HG02885 (cell line): Measurements from ENCODE around the gene DAAM2.

Experiments used
- ATAC-seq: cut with Tn5 transposase; IDR thresholded peaks from one replicate; pipeline ENCODE4 v1.9.1; 2021; ENCODE audit warnings: mild to moderate bottlenecking; ENCODE audit not compliant: unreplicated experiment, poor library complexity

DAAM2 gene

GRCh38 chr6:39815356-39815755 lies 23.2 kb downstream of the DAAM2 start:
- ATAC-seq, result no peak

- ATAC-seq, result no peak
These were observed 24.6 kb downstream of the DAAM2 start for GRCh38 chr6:39816747-39817146.

- ATAC-seq, result no peak
These were observed 26.5 kb downstream of the DAAM2 start for GRCh38 chr6:39818695-39819094.

- ATAC-seq, result no peak
These were observed 27.1 kb downstream of the DAAM2 start for GRCh38 chr6:39819228-39819627.

GRCh38 chr6:39819676-39820075 lies 27.5 kb downstream of the DAAM2 start:
- no peak for ATAC-seq

- ATAC-seq, result no peak
These were observed 28.4 kb downstream of the DAAM2 start for GRCh38 chr6:39820553-39820952.

- ATAC-seq, result no peak
These were observed 29.0 kb downstream of the DAAM2 start for GRCh38 chr6:39821046-39821740.

GRCh38 chr6:39821742-39822532 lies 29.8 kb downstream of the DAAM2 start:
- ATAC-seq, result no peak

- no peak for ATAC-seq
These were observed 31.0 kb downstream of the DAAM2 start for GRCh38 chr6:39822846-39823815.

GRCh38 chr6:39824030-39824926 lies 32.1 kb downstream of the DAAM2 start:
- no peak for ATAC-seq

GRCh38 chr6:39829331-39829730 lies 37.2 kb downstream of the DAAM2 start:
- ATAC-seq, result no peak

GRCh38 chr6:39830444-39830843 lies 38.3 kb downstream of the DAAM2 start:
- ATAC-seq, result no peak

GRCh38 chr6:39831701-39832100 lies 39.5 kb downstream of the DAAM2 start:
- ATAC-seq, result no peak

- no peak for ATAC-seq
These were observed 42.1 kb downstream of the DAAM2 start for GRCh38 chr6:39834278-39834677.

GRCh38 chr6:39834866-39835265 lies 42.7 kb downstream of the DAAM2 start:
- no peak for ATAC-seq

GRCh38 chr6:39835821-39836295 lies 43.7 kb downstream of the DAAM2 start:
- no peak for ATAC-seq

- no peak for ATAC-seq
These were observed 44.4 kb downstream of the DAAM2 start for GRCh38 chr6:39836606-39837005.

- ATAC-seq, result no peak
These were observed 47.3 kb downstream of the DAAM2 start for GRCh38 chr6:39839445-39839844.

GRCh38 chr6:39840781-39841180 lies 48.6 kb downstream of the DAAM2 start:
- ATAC-seq, result no peak

- ATAC-seq, result no peak
These were observed 49.1 kb downstream of the DAAM2 start for GRCh38 chr6:39841291-39841690.
